Astrocyte of the cerebellum (primary cell): Measurements from ENCODE around the gene HM13.
"Not testable (repeated sequence)": the region's sequence is repeated elsewhere in the genome, so short reads cannot be mapped to it uniquely, and the experiment has no call there.

Experiments used
- DNase-seq: peaks from one replicate; pipeline ENCODE4 v3.0.0-alpha.2; 2011; ENCODE audit warnings: low read depth
- H3K4me3 ChIP-seq: 2 replicates; pipeline ENCODE4 v1.5.1; 2011; ENCODE audit warnings: mild to moderate bottlenecking, low read depth, low read length, moderate library complexity
- CTCF ChIP-seq: IDR thresholded peaks from 2 replicates; pipeline ENCODE4 v1.5.1; 2012; ENCODE audit warnings: low read length, low read depth, moderate library complexity, mild to moderate bottlenecking; ENCODE audit errors: missing control alignments
- in situ Hi-C: cut with HindIII; loops from 2 replicates; pipeline ENCODE4 v1.10.0; 2017; ENCODE audit warnings: low sequenced_read_pairs

HM13 gene

GRCh38 chr20:31576751-31577150 lies 62.5 kb downstream of the HM13 start:
- TF ChIP-seq CTCF, result no peak
- no peak overlapping the region for H3K4me3 ChIP-seq
- in situ Hi-C loops, result no loop called here
- no peak for DNase-seq

GRCh38 chr20:31577194-31577593 lies 63.0 kb downstream of the HM13 start:
- in situ Hi-C loops, result no loop called here
- no peak for DNase-seq
- no peak for TF ChIP-seq CTCF
- H3K4me3 ChIP-seq, result no peak overlapping the region

- DNase-seq, result no peak
- H3K4me3 ChIP-seq, result no peak overlapping the region
- no peak for TF ChIP-seq CTCF
- in situ Hi-C loops, result no loop called here
Observed at GRCh38 chr20:31578448-31579138, 64.4 kb downstream of the HM13 start.

GRCh38 chr20:31579245-31579644 lies 65.0 kb downstream of the HM13 start:
- no peak overlapping the region for H3K4me3 ChIP-seq
- in situ Hi-C loops, result no loop called here
- no peak for TF ChIP-seq CTCF

GRCh38 chr20:31579941-31580651 lies 65.9 kb downstream of the HM13 start:
- DNase-seq, H3K4me3 ChIP-seq, in situ Hi-C loops: not testable (repeated sequence)

More at GRCh38 chr20:31579245-31579644, 65.0 kb downstream of the HM13 start:
- no peak for DNase-seq

GRCh38 chr20:31580706-31581105 lies 66.5 kb downstream of the HM13 start:
- in situ Hi-C loops, result no loop called here
- TF ChIP-seq CTCF, result no peak
- no peak for DNase-seq
- H3K4me3 ChIP-seq, result no peak overlapping the region

- no peak for TF ChIP-seq CTCF
- no peak overlapping the region for H3K4me3 ChIP-seq
- in situ Hi-C loops, result no loop called here
- DNase-seq, result no peak
Observed at GRCh38 chr20:31581391-31581790, 67.1 kb downstream of the HM13 start.
